Right atrium auricular region (tissue), 2 donors: ENCODE measurements around the gene RPIA. TPM values are rescaled to one million over a fixed set of nuclear protein-coding genes. Genes with fewer than 3 reads are reported as not detected.

ENCODE experiments used
- DNase-seq: peaks from one replicate; pipeline ENCODE4 v3.0.0-alpha.2; 2019; ENCODE audit warnings: low spot score
- H3K27ac ChIP-seq, 2 donors: fragments of 200-600 bp; sonication (generic); 1 replicate in 1 of 2; 2 replicates in 1 of 2; pipeline ENCODE4 v1.5.1; 2016 to 2019
- H3K27me3 ChIP-seq, 2 donors: fragments of 200-600 bp; sonication (generic); one replicate each; pipeline versions ENCODE4 v1.5.1 to v1.6.0; 2017 to 2019
- H3K36me3 ChIP-seq: fragments of 200-600 bp; sonication (generic); one replicate; pipeline ENCODE4 v1.5.1; 2016
- H3K4me1 ChIP-seq, 2 donors: fragments of 200-600 bp; sonication (generic); one replicate each; pipeline versions ENCODE4 v1.5.1 to v1.6.0; 2017 to 2019
- H3K4me3 ChIP-seq, 2 donors: fragments of 200-600 bp; sonication (generic); 1 replicate in 1 of 2; 2 replicates in 1 of 2; pipeline ENCODE4 v1.5.1; 2017 to 2019; ENCODE audit warnings: mild to moderate bottlenecking in 1 of 2, moderate library complexity in 1 of 2
- H3K9me3 ChIP-seq, 2 donors: fragments of 200-600 bp; sonication (generic); one replicate each; pipeline ENCODE4 v1.5.1; 2019
- total RNA-seq, 2 donors: library from RNA; depleted of rRNA; stranded (reverse); fragments of >200 nt; gene quantifications; one replicate each; pipeline ENCODE4 v1.1.0, GENCODE V29; 2016
- TF ChIP-seq, protein P1 (sequence below), 2 donors: fragments of 200-600 bp; sonication (generic); IDR thresholded peaks; one replicate each; pipeline ENCODE4 v1.5.1; 2019; ENCODE audit warnings: antibody characterized with exemption in 2 of 2

The RPIA gene
- total RNA-seq, 2 donors from 2014 or later = 4.2 to 5.1 TPM

DNA sequence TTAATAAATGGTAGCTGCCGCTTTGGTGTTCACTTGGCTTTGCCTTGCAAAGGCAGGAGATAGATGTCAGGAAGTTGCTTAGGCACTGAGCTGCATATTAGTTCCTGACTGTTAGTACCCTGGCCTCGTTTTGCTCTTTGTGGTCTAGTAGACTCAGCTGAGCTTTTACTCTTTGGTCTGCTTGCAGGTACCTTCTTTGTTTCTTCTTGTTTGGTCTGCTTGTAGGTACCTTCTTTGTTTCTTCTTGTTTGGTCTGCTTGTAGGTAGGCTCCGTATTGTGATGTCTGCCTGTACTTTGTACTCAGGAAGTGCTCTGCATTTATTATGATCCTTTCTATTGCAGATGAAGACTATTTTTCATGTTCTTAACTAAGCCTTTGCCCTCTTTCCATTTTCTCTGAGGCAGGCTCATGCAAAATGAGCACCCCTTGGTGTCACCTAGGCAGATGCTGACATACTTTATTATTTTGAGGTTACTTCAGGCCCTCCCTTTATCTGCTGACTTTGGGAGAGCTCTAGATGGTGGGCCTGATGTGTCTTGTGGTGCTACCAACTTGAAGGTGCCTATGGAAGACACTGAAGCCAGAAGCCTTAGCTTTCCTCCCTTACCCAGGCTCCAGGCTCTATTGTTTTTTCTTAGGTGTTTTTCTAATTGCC, 6.0 kb downstream of the RPIA start:
- Histone ChIP-seq H3K4me1 (peaks cover 0 to 17% of the 10 kb centered on the region in 2 donors), H3K36me3 (peaks cover 11% of the 10 kb centered on the region), H3K27ac (no peak overlapping the region), H3K9me3 (no peaks in the 10 kb centered on the region), H3K27me3 (no peaks in the 10 kb centered on the region), H3K4me3 (no peak overlapping the region)
- no peak for DNase-seq
- TF ChIP-seq, protein P1, sequence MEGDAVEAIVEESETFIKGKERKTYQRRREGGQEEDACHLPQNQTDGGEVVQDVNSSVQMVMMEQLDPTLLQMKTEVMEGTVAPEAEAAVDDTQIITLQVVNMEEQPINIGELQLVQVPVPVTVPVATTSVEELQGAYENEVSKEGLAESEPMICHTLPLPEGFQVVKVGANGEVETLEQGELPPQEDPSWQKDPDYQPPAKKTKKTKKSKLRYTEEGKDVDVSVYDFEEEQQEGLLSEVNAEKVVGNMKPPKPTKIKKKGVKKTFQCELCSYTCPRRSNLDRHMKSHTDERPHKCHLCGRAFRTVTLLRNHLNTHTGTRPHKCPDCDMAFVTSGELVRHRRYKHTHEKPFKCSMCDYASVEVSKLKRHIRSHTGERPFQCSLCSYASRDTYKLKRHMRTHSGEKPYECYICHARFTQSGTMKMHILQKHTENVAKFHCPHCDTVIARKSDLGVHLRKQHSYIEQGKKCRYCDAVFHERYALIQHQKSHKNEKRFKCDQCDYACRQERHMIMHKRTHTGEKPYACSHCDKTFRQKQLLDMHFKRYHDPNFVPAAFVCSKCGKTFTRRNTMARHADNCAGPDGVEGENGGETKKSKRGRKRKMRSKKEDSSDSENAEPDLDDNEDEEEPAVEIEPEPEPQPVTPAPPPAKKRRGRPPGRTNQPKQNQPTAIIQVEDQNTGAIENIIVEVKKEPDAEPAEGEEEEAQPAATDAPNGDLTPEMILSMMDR (IDR thresholded peaks at IDR 0.05) = no peak

DNA sequence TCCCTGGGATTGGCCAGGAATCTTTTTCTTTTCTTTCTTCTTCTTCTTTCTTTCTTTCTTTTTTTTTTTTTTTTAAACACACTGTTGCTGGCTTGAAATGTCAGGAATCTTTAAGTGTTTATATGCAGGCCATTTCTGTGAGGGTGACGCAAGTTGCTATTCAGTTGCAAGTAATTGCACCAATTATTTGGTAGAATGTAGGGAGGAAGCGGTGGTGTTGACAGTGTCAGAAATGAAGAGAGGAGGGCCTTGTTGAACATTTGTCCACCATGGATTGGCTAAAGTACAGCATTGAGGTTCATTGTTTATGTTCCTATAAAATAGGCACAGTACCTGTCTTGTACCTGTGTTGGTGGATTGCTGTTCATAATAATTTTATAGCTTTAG, 6.5 kb downstream of the RPIA start:
- no peak for DNase-seq
- Histone ChIP-seq H3K9me3 (no peaks in the 10 kb centered on the region), H3K27ac (no peak overlapping the region), H3K4me3 (no peak overlapping the region), H3K36me3 (peaks cover 14% of the 10 kb centered on the region), H3K27me3 (no peaks in the 10 kb centered on the region), H3K4me1 (peaks cover 0 to 12% of the 10 kb centered on the region in 2 donors)
- TF ChIP-seq, protein P1 (IDR thresholded peaks at IDR 0.05) = no peak

DNA sequence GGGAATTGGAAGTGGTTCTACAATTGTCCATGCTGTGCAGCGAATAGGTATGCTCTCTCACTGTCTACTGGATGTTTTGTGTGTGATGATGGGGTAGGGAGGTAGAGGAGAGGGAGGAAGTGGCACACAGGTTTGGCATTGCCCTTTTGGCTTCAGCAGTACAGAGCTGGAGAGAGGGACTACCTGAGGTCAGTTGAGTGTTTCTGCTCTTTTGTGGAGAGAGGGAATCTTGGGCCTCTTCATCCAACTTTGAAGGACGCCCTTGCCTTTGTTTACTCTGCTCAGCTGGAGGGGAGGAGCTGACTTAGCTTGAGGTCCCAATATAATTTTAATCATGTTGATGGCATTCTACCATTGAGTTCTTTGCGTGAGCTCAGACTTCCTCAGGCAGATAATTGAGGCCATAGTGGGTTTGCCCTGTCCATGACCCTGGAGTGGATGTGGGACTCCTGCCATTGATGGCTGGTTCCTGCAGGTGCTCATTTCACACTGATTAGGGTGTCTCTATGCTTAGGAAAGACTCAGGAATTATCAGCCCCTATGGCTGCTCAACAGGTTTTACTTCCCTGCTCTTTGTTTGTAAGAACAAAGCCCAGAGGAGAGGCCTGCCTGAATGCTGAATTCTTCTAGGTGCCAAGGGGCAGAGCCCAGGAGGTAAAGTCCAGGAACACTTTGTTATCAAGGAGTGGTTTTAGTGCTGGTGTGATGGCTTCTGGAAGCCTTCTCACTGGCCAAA, 7.2 kb downstream of the RPIA start:
- no peak overlapping the region for H3K4me3 ChIP-seq
- no peaks in the 10 kb centered on the region for H3K27me3 ChIP-seq
- H3K9me3 ChIP-seq = no peaks in the 10 kb centered on the region
- H3K27ac ChIP-seq = no peak overlapping the region
- TF ChIP-seq, protein P1 (IDR thresholded peaks at IDR 0.05) = no peak
- peaks cover 20% of the 10 kb centered on the region for H3K36me3 ChIP-seq
- H3K4me1 ChIP-seq = peaks cover 0 to 6% of the 10 kb centered on the region in 2 donors
- DNase-seq = no peak

DNA sequence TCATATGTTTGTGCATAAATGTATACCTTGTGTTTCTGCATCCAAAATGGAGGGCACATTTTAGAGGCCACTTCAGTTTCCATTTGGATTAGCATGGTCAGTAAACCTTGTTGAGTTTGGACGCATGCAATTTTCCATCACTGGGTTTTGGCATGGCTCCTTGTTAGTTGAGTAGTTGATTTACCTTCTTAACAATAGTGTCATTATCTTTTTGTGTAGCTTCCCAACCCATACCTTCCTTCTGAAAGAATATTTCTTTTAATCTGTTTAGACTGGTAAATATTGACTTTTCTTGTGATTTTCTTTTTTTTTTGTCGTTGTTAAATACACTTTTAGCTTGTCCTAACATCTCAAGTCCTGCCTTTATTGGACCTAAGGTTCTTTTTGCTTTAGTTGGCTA, 15.5 kb downstream of the RPIA start:
- Histone ChIP-seq H3K36me3 (peaks cover 25% of the 10 kb centered on the region), H3K4me3 (no peak overlapping the region), H3K27ac (no peak overlapping the region), H3K9me3 (no peaks in the 10 kb centered on the region), H3K4me1 (peaks cover 0 to 12% of the 10 kb centered on the region in 2 donors), H3K27me3 (no peaks in the 10 kb centered on the region)
- TF ChIP-seq, protein P1 (IDR thresholded peaks at IDR 0.05) = no peak
- no peak for DNase-seq

DNA sequence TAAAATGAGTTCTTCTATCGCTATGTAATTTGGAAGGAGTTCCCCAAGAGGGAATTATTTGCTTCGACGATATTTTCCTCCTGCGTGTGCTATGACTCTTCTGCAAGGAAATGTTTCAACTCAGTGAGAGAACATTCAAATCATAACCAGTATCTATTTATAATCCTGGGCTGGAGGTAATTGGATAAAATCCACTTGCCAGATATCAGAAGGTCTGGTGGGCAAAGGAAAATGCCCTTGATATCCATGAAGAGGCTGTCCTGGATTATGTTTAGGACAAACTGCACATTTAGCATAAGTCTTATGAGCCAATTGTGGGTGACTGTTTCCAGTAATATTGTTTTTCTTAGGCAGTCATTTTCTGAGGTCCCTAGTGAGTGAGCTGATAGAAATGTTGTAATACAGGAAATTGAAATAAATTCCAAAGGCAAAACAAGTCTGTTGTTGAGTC, 17.7 kb downstream of the RPIA start:
- peak overlapping the region; percentile 41 to 78 for H3K27ac ChIP-seq
- H3K4me3 ChIP-seq = no peak overlapping the region
- TF ChIP-seq, protein P1 (IDR thresholded peaks at IDR 0.05) = no peak

More for the DNA sequence above, 17.7 kb downstream of the RPIA start:
- Histone ChIP-seq H3K9me3 (no peaks in the 10 kb centered on the region), H3K36me3 (peaks cover 8% of the 10 kb centered on the region), H3K27me3 (no peaks in the 10 kb centered on the region), H3K4me1 (peaks cover 0 to 12% of the 10 kb centered on the region in 2 donors)
- no peak for DNase-seq
